Thymus (tissue), 11 donors: ENCODE results near the gene CEP72. TPM values are rescaled to one million over a fixed set of nuclear protein-coding genes. Genes with fewer than 3 reads are reported as not detected.

Experiments used
- DNase-seq, 9 donors: peaks; one replicate each; pipeline ENCODE4 v3.0.0-alpha.2; 2013; ENCODE audit warnings: low spot score in 9 of 9, low read depth in 6 of 9, missing footprints in 1 of 9
- H3K27ac ChIP-seq, 2 donors: one replicate each; pipeline ENCODE4 v1.5.1; 2013; ENCODE audit warnings: control low read depth in 1 of 2, low read depth in 1 of 2, low read length in 1 of 2, mild to moderate bottlenecking in 1 of 2, moderate library complexity in 1 of 2
- H3K27me3 ChIP-seq, 2 donors: one replicate each; pipeline ENCODE4 v1.5.1; 2013; ENCODE audit warnings: low read length in 1 of 2; ENCODE audit not compliant: control insufficient read depth in 2 of 2, insufficient read depth in 1 of 2
- H3K36me3 ChIP-seq, 2 donors: one replicate each; pipeline ENCODE4 v1.5.1; 2013; ENCODE audit warnings: low read length in 1 of 2, mild to moderate bottlenecking in 1 of 2, moderate library complexity in 1 of 2; ENCODE audit not compliant: control insufficient read depth in 2 of 2, insufficient read depth in 2 of 2
- H3K4me1 ChIP-seq, 2 donors: one replicate each; pipeline ENCODE4 v1.5.1; 2013; ENCODE audit warnings: low read length in 2 of 2; ENCODE audit not compliant: control insufficient read depth in 2 of 2, insufficient read depth in 2 of 2
- H3K4me3 ChIP-seq, 2 donors: one replicate each; pipeline ENCODE4 v1.5.1; 2013; ENCODE audit warnings: low read length in 2 of 2, control low read depth in 1 of 2, mild to moderate bottlenecking in 1 of 2
- H3K9me3 ChIP-seq, 2 donors: one replicate each; pipeline ENCODE4 v1.5.1; 2013; ENCODE audit warnings: low read length in 1 of 2, mild to moderate bottlenecking in 1 of 2; ENCODE audit not compliant: control insufficient read depth in 2 of 2, insufficient read depth in 1 of 2
- WGBS: extraction: QIAGEN DNeasy Blood & Tissue Kit; methylation state at CpG from one replicate; pipeline ENCODE4 v1.1.7; 2013; 5-methylcytosine and 5-hydroxymethylcytosine counted together
- polyA plus RNA-seq: library from polyadenylated mRNA; stranded (reverse); fragments of 200-250 nt; gene quantifications from one replicate; pipeline ENCODE4 v1.2.3, GENCODE V29; 2013
- total RNA-seq: library from RNA; stranded (reverse); fragments of 120-200 nt; gene quantifications from one replicate; pipeline ENCODE4 v1.2.4, GENCODE V29; 2013
- donor health status: healthy.

CEP72 gene
- total and polyA plus RNA-seq, 2 donors, result 5.0 to 6.0 TPM

DNA sequence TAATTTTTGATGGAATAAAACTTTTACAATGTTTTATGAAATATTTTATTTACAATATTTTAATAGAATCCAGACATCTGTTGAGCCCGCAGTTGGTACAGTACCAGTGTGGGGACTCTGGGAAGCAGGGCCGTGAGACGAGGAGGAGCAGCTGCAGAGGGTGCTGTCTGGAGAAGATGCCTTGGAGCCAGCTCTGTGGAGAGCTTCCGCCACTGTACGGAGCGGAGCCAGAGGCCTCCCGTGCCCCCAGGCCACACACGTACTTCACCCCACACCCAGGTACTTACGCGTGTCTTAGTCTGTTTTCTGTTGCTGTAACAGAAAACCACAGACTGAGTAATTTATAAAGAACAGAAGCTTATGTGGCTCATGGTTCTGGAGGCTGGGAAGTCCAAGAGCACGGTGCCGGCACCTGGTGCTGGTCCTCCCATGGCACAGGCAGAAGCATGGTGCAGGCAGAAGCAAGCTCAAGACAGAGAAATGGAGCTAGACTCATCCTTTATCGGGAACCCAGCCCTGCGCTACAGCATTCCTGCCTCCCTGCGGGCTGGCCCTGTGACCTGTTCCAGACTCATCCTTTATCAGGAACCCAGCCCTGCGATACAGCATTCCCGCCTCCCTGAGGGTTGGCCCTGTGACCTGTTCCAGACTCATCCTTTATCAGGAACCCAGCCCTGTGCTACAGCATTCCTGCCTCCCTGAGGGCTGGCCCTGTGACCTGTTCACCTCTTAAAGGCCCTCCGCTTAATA is 23.3 kb downstream of the CEP72 start:
- H3K36me3 ChIP-seq, result peaks cover 31 to 65% of the 10 kb centered on the region in 2 donors

DNA sequence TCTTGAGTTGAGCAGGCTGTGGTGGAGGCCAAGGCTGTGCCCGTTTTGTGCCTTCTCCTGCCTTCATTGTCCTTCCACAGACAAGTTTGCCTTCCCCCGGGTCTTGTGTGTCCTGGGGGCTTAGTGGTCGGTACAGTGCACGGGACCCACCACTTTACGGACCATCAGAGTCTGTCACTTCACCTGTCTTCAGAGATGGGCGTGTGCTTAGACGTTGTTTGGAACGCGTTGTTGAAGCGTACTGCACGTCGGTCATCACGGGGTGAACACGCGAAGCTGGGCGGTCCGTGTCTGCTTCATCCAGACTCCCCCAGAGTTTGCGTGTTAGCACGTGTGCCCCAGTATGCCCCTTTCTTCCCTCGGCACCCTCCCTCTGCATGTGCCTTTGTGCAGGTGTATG is 24.8 kb downstream of the CEP72 start:
- Histone ChIP-seq H3K36me3 (peaks cover 40 to 77% of the 10 kb centered on the region in 2 donors), H3K27ac (no peak overlapping the region), H3K4me1 (no peaks in the 10 kb centered on the region), H3K4me3 (no peak overlapping the region), H3K27me3 (no peaks in the 10 kb centered on the region), H3K9me3 (peaks cover 0 to 2% of the 10 kb centered on the region in 2 donors)
- no peak for DNase-seq
- WGBS, result 98% methylated on average over 20 of the region's 20 CpGs

More for the DNA sequence above, 23.3 kb downstream of the CEP72 start:
- no peaks in the 10 kb centered on the region for H3K27me3 ChIP-seq
- no peak overlapping the region for H3K4me3 ChIP-seq
- DNase-seq, result no peak
- H3K27ac ChIP-seq, result no peak overlapping the region
- WGBS, result 98% methylated on average over 18 of the region's 18 CpGs
- no peaks in the 10 kb centered on the region for H3K4me1 ChIP-seq
- H3K9me3 ChIP-seq, result peaks cover 0 to 2% of the 10 kb centered on the region in 2 donors

- Histone ChIP-seq H3K9me3 (peaks cover 0 to 2% of the 10 kb centered on the region in 2 donors), H3K4me3 (no peak overlapping the region), H3K36me3 (peaks cover 40 to 84% of the 10 kb centered on the region in 2 donors), H3K4me1 (no peaks in the 10 kb centered on the region), H3K27me3 (no peaks in the 10 kb centered on the region), H3K27ac (no peak overlapping the region)
- no peak for DNase-seq
- WGBS, result 97% methylated on average over 42 of the region's 42 CpGs
Measured at GRCh38 chr5:637581-638450, 25.7 kb downstream of the CEP72 start.

GRCh38 chr5:638501-639252 is 26.5 kb downstream of the CEP72 start:
- H3K4me1 ChIP-seq, result no peaks in the 10 kb centered on the region
- peaks cover 0 to 2% of the 10 kb centered on the region in 2 donors for H3K9me3 ChIP-seq
- no peak for DNase-seq
- H3K27me3 ChIP-seq, result no peaks in the 10 kb centered on the region
- H3K36me3 ChIP-seq, result peaks cover 43 to 86% of the 10 kb centered on the region in 2 donors
- WGBS, result 97% methylated on average over 29 of the region's 29 CpGs
- H3K27ac ChIP-seq, result no peak overlapping the region
- no peak overlapping the region for H3K4me3 ChIP-seq

GRCh38 chr5:639253-639530 is 27.1 kb downstream of the CEP72 start:
- 98% methylated on average over 9 of the region's 9 CpGs for WGBS
- Histone ChIP-seq H3K36me3 (peaks cover 44 to 86% of the 10 kb centered on the region in 2 donors), H3K4me1 (no peaks in the 10 kb centered on the region), H3K27ac (no peak overlapping the region), H3K27me3 (no peaks in the 10 kb centered on the region), H3K4me3 (no peak overlapping the region), H3K9me3 (peaks cover 0 to 2% of the 10 kb centered on the region in 2 donors)
- no peak for DNase-seq

DNA sequence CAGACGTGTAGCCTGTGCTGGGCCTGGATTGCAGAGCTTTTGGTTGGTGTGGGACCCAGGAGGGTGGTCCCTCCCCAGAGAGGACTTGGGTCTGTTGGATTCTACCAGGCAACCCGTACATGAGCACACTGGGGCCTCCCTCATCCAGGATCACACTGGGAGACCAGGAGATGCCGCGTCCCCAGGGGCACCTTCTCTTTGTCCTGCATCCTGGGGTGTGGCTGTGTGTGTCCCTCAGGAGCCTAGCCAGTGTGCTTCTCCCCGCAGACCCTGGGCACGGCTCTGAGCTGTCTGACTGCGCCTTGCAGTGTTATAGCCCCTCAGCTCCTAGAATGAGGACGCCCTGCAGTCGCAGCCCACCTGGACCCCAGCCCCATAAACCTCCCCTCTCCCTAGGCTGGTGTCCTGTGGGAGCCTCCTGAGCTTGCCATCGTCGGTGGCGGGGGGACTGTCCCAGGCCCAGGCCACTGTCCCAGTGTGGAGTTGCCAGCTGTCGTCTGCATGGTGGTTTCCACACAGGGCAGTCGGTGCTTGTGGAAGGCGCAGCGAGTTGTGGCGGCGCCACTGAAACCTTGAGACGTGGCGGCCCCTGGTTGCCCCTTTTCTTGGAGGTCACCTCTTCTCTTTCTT is 27.6 kb downstream of the CEP72 start:
- H3K4me1 ChIP-seq, result no peaks in the 10 kb centered on the region
- no peak overlapping the region for H3K4me3 ChIP-seq
- peaks cover 0 to 2% of the 10 kb centered on the region in 2 donors for H3K9me3 ChIP-seq
- peaks cover 43 to 88% of the 10 kb centered on the region in 2 donors for H3K36me3 ChIP-seq
- no peak for DNase-seq
- H3K27ac ChIP-seq, result no peak overlapping the region
- H3K27me3 ChIP-seq, result no peaks in the 10 kb centered on the region
- WGBS, result 95% methylated on average over 20 of the region's 20 CpGs

DNA sequence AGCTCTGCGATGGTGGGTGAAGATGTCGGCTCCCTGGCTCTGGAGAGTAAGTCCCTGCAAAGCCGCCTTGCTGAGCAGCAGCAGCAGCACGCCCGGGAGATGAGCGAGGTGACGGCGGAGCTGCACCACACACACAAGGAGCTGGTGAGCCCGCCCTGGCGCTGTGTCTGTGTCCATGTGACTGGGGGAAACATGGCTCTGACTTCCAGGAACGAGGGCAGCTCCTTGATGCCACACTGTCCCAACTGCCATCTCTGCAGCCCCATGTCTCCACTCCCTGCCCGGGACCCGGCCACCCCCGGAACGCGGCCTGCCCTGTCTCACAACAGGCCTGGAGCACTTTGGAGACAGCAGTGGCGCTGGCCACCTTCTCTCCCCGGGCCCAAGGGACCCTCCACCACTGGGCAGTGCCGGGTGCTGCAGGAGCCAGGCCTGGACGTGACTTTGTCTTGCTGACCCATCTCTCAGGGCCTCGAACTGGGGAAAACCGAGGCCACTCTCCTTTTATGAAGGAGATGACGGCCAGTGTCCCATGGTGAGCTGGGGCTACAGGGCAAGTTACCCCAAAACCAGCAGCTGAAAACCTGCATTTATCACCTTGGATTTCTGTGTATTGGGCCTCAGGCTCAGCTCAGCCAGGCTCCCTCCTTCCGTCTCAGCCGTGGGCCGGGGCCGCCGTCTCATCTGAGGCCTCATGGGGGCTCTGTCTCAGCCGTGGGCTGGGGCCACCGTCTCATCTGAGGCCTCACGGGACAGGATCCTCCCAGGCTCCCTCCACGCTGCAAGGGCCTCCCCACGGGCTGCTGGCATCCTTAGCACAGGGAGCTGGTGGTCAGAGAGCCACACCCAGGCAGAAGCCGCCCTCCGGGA is 28.6 kb downstream of the CEP72 start:
- H3K36me3 ChIP-seq, result peaks cover 46 to 84% of the 10 kb centered on the region in 2 donors
- no peaks in the 10 kb centered on the region for H3K4me1 ChIP-seq
- no peak overlapping the region for H3K4me3 ChIP-seq
- H3K27ac ChIP-seq, result no peak overlapping the region
- no peaks in the 10 kb centered on the region for H3K27me3 ChIP-seq
- DNase-seq, result no peak
- no peaks in the 10 kb centered on the region for H3K9me3 ChIP-seq
- 97% methylated on average over 35 of the region's 35 CpGs for WGBS

- no peaks in the 10 kb centered on the region for H3K4me1 ChIP-seq
- WGBS, result 97% methylated on average over 14 of the region's 14 CpGs
- no peak overlapping the region for H3K27ac ChIP-seq
- no peaks in the 10 kb centered on the region for H3K9me3 ChIP-seq
- H3K36me3 ChIP-seq, result peaks cover 41 to 81% of the 10 kb centered on the region in 2 donors
- no peak for DNase-seq
- H3K4me3 ChIP-seq, result no peak overlapping the region
- no peaks in the 10 kb centered on the region for H3K27me3 ChIP-seq
Measured at GRCh38 chr5:641331-641765, 29.2 kb downstream of the CEP72 start.
